Uterus (tissue), 4 donors: ENCODE results near the gene PSMD4. TPM values are rescaled to one million over a fixed set of nuclear protein-coding genes. Genes with fewer than 3 reads are reported as not detected.

Experiments used
- DNase-seq, 2 donors: peaks; one replicate each; pipeline ENCODE4 v3.0.0-alpha.2; 2019 to 2020
- H3K27ac ChIP-seq, 2 donors: fragments of 200-600 bp; sonication (generic); 1 replicate in 1 of 2; 2 replicates in 1 of 2; pipeline ENCODE4 v1.5.1; 2016 to 2018
- H3K27me3 ChIP-seq, 2 donors: fragments of 200-600 bp; sonication (generic); one replicate each; pipeline ENCODE4 v1.5.1; 2018 to 2019; ENCODE audit warnings: control low read depth in 1 of 2
- H3K36me3 ChIP-seq, 2 donors: fragments of 200-600 bp; sonication (generic); one replicate each; pipeline ENCODE4 v1.5.1; 2019; ENCODE audit warnings: control low read depth in 1 of 2
- H3K4me1 ChIP-seq, 2 donors: fragments of 200-600 bp; sonication (generic); one replicate each; pipeline ENCODE4 v1.5.1; 2018 to 2019; ENCODE audit warnings: control low read depth in 1 of 2
- H3K4me3 ChIP-seq, 2 donors: fragments of 200-600 bp; sonication (generic); 1 replicate in 1 of 2; 2 replicates in 1 of 2; pipeline ENCODE4 v1.5.1; 2018 to 2019; ENCODE audit warnings: mild to moderate bottlenecking in 1 of 2
- H3K9me3 ChIP-seq, 2 donors: fragments of 200-600 bp; sonication (generic); one replicate each; pipeline ENCODE4 v1.5.1; 2019; ENCODE audit warnings: control low read depth in 1 of 2
- CTCF ChIP-seq, 4 experiments: fragments of 200-600 bp in 2 of 4; fragments of 450-650 bp in 2 of 4; sonication (generic) in 2 of 4; IDR thresholded peaks; one replicate each; pipeline ENCODE4 v1.5.1; 2016 to 2019; ENCODE audit warnings: antibody characterized with exemption in 4 of 4, mild to moderate bottlenecking in 2 of 4, moderate library complexity in 1 of 4
- POLR2A ChIP-seq, 2 donors: fragments of 450-650 bp; IDR thresholded peaks; one replicate each; pipeline ENCODE4 v1.6.1; 2016; ENCODE audit warnings: antibody characterized with exemption in 2 of 2, mild to moderate bottlenecking in 1 of 2, moderate library complexity in 1 of 2
- intact Hi-C: fragments of 100-400 bp; cut with DNase I; formaldehyde crosslinking; loops from one replicate; pipeline ENCODE4 v1.15.1; 2023; ENCODE audit warnings: low total_unique reads
- total RNA-seq, 4 donors: library from RNA; depleted of rRNA in 3 of 4; stranded (reverse); fragments of >200 nt in 3 of 4; gene quantifications; one replicate each; pipeline versions ENCODE4 v1.1.0 to v1.2.4, GENCODE V29; 2014 to 2023
- donor health status: DM: yes; HTN: yes; CAD: no.

PSMD4 gene
- total RNA-seq, 4 donors from 2014 or later, result 73.5 to 114 (median 89.1) TPM

- Histone ChIP-seq H3K4me1 (peaks cover 0 to under 1% of the 10 kb centered on the region in 2 donors), H3K36me3 (no peaks in the 10 kb centered on the region), H3K27ac (no peak overlapping the region), H3K4me3 (no peak overlapping the region), H3K27me3 (no peaks in the 10 kb centered on the region), H3K9me3 (no peaks in the 10 kb centered on the region)
- no peak for DNase-seq
- intact Hi-C loops, result no loop called here
- TF ChIP-seq POLR2A (IDR thresholded peaks at IDR 0.05), result no peak
- no peak for TF ChIP-seq CTCF (IDR thresholded peaks at IDR 0.05)
Measured at GRCh38 chr1:151289080-151289935, 34.8 kb downstream of the PSMD4 start.

GRCh38 chr1:151289991-151290708, 35.6 kb downstream of the PSMD4 start:
- intact Hi-C loops, result loop anchor here (10.0 kb wide), 1 partner anchor 105 kb away; the partner anchor contains the start of gene PSMB4
- no peak for DNase-seq
- H3K4me3 ChIP-seq, result no peak overlapping the region
- no peak for TF ChIP-seq CTCF (IDR thresholded peaks at IDR 0.05)
- TF ChIP-seq POLR2A (IDR thresholded peaks at IDR 0.05), result no peak
- H3K27me3 ChIP-seq, result no peaks in the 10 kb centered on the region
- no peaks in the 10 kb centered on the region for H3K36me3 ChIP-seq
- no peaks in the 10 kb centered on the region for H3K4me1 ChIP-seq
- H3K27ac ChIP-seq, result no peak overlapping the region
- no peaks in the 10 kb centered on the region for H3K9me3 ChIP-seq

- no peak for TF ChIP-seq POLR2A (IDR thresholded peaks at IDR 0.05)
- TF ChIP-seq CTCF (IDR thresholded peaks at IDR 0.05), result no peak
- Histone ChIP-seq H3K9me3 (no peaks in the 10 kb centered on the region), H3K4me1 (no peaks in the 10 kb centered on the region), H3K36me3 (no peaks in the 10 kb centered on the region), H3K27ac (no peak overlapping the region), H3K27me3 (no peaks in the 10 kb centered on the region), H3K4me3 (no peak overlapping the region)
- DNase-seq, result no peak
- intact Hi-C loops, result loop anchor here (10.0 kb wide), 1 partner anchor 104 kb away; the partner anchor contains the start of gene PSMB4
Measured at GRCh38 chr1:151290709-151291303, 36.3 kb downstream of the PSMD4 start.

GRCh38 chr1:151292207-151293030, 37.9 kb downstream of the PSMD4 start:
- Histone ChIP-seq H3K27ac (no peak overlapping the region), H3K9me3 (no peaks in the 10 kb centered on the region), H3K36me3 (no peaks in the 10 kb centered on the region), H3K4me1 (no peaks in the 10 kb centered on the region), H3K27me3 (no peaks in the 10 kb centered on the region), H3K4me3 (no peak overlapping the region)
- no peak for DNase-seq
- intact Hi-C loops, result loop anchor here (10.0 kb wide), 1 partner anchor 102 kb away; the partner anchor contains the start of gene PSMB4
- TF ChIP-seq POLR2A (IDR thresholded peaks at IDR 0.05) (no peak), CTCF (IDR thresholded peaks at IDR 0.05) (no peak)
